Measurements from ENCODE around the gene USP2. TPM values are rescaled to one million over a fixed set of nuclear protein-coding genes. Genes with fewer than 3 reads are reported as not detected.

USP2 gene
- total RNA-seq = 0.13 and 0.43 TPM in 2 replicates

GRCh38 chr11:119381181-119381988 lies at the start of gene USP2:
Gene USP2 (minus strand): TSS chr11:119381690. CDS start chr11:119373480, 8,210 bp downstream.

GRCh38 chr11:119422809-119423508 lies 41.5 kb upstream of the USP2 start, which contains the start of gene THY1:
Gene THY1 (minus strand): TSS chr11:119423172. CDS start chr11:119420905, 2,267 bp downstream.

GRCh38 chr11:119346605-119347004 lies 34.9 kb downstream of the USP2 start, which contains the start of gene MFRP:
Gene MFRP (minus strand): TSS chr11:119346705. CDS start chr11:119346513, 192 bp downstream.

GRCh38 chr11:119340335-119341221 lies 40.9 kb downstream of the USP2 start, which contains the start of gene C1QTNF5:
Gene C1QTNF5 (minus strand): TSS chr11:119340883. CDS start chr11:119340397, 486 bp downstream.

GRCh38 chr11:119334174-119334930 lies 47.1 kb downstream of the USP2 start, which contains the start of gene RNF26:
Gene RNF26 (plus strand): TSS chr11:119334527. CDS start chr11:119335123, 596 bp downstream.

GRCh38 chr11:119316729-119317591 lies 64.5 kb downstream of the USP2 start, which contains the start of gene MCAM:
Gene MCAM (minus strand): TSS chr11:119317130. CDS start chr11:119317101, 29 bp downstream.

Small RNA genes lying within 50 kb of the gene (small RNA-seq; reads per million reads assigned to genes)
- gene AP003396.4 (not detected), gene RF01225 (not detected)

Other genes with a start within 250 kb of the USP2 start
- gene ABCG4, start 232.6 kb downstream of the USP2 start, total RNA-seq = 0.13 and 0.57 TPM in 2 replicates
- 8.5 and 13.9 TPM in 2 replicates for gene NLRX1, start 213.0 kb downstream of the USP2 start, total RNA-seq
- gene NHERF4, start 196.2 kb downstream of the USP2 start, total RNA-seq = not detected in 2 replicates
- 36.7 and 46.1 TPM in 2 replicates for gene CBL, start 175.4 kb downstream of the USP2 start, total RNA-seq
- 2,944 and 4,036 TPM in 2 replicates for gene MCAM, start 64.6 kb downstream of the USP2 start, total RNA-seq
- gene RNF26, start 47.2 kb downstream of the USP2 start, total RNA-seq = 7.7 and 12.1 TPM in 2 replicates
- gene C1QTNF5, start 40.8 kb downstream of the USP2 start, total RNA-seq = 43.1 and 51.7 TPM in 2 replicates
- gene MFRP, start 35.0 kb downstream of the USP2 start, total RNA-seq = under 0.01 TPM in 1 of 2 replicates, not detected in the other
- 0.65 and 0.80 TPM in 2 replicates for gene THY1, start 41.5 kb upstream of the USP2 start, total RNA-seq

Measured in thoracic aorta endothelial cell (primary cell).